GM18873 (cell line): ENCODE data around the gene VPS4A.
"Not testable (repeated sequence)": the region's sequence is repeated elsewhere in the genome, so short reads cannot be mapped to it uniquely, and the experiment has no call there.

Source experiments
- ATAC-seq: cut with Tn5 transposase; IDR thresholded peaks from one replicate; pipeline ENCODE4 v1.9.1; 2021; ENCODE audit warnings: mild to moderate bottlenecking, moderate library complexity, moderate number of reproducible peaks; ENCODE audit not compliant: unreplicated experiment, low FRiP score

VPS4A gene

GRCh38 chr16:69326172-69326873 lies 15.2 kb downstream of the VPS4A start:
- ATAC-seq, result no peak

GRCh38 chr16:69327585-69328310 lies 16.6 kb downstream of the VPS4A start:
- no peak for ATAC-seq

- no peak for ATAC-seq
These were observed 17.7 kb downstream of the VPS4A start for GRCh38 chr16:69328854-69329316.

- ATAC-seq, result peak; percentile 32
These were observed 18.5 kb downstream of the VPS4A start for GRCh38 chr16:69329369-69330285.

GRCh38 chr16:69330286-69331109 lies 19.3 kb downstream of the VPS4A start, which contains the start of gene PDF:
TSS of gene PDF (minus strand) at chr16:69330588. CDS start at chr16:69330570, 18 bp downstream.
- ATAC-seq, result peak; percentile 75

- ATAC-seq, result no peak
These were observed 23.5 kb downstream of the VPS4A start for GRCh38 chr16:69334696-69335095.

- ATAC-seq, result no peak
These were observed 27.6 kb downstream of the VPS4A start for GRCh38 chr16:69338557-69339288.

GRCh38 chr16:69339289-69340094 lies 28.3 kb downstream of the VPS4A start, which contains the start of the genes COG8 and NIP7:
TSS of gene COG8 (minus strand) at chr16:69339564. CDS start at chr16:69339552, 12 bp downstream.
TSS of gene NIP7 (plus strand) at chr16:69339772. CDS start at chr16:69339830, 58 bp downstream.
- peak; percentile 80 for ATAC-seq

GRCh38 chr16:69340095-69340644 lies 29.0 kb downstream of the VPS4A start:
- ATAC-seq, result no peak

GRCh38 chr16:69344171-69344570 lies 33.0 kb downstream of the VPS4A start:
- ATAC-seq, result no peak

GRCh38 chr16:69345923-69346322 lies 34.8 kb downstream of the VPS4A start:
- ATAC-seq, result no peak

GRCh38 chr16:69346683-69347082 lies 35.5 kb downstream of the VPS4A start:
- no peak for ATAC-seq

GRCh38 chr16:69348222-69348621 lies 37.1 kb downstream of the VPS4A start:
- ATAC-seq, result no peak

GRCh38 chr16:69349536-69349935 lies 38.4 kb downstream of the VPS4A start:
- ATAC-seq, result no peak

- ATAC-seq, result no peak
These were observed 39.5 kb downstream of the VPS4A start for GRCh38 chr16:69350536-69351133.

GRCh38 chr16:69351309-69352027 lies 40.3 kb downstream of the VPS4A start, which contains the start of gene TMED6:
TSS of gene TMED6 (minus strand) at chr16:69351786. CDS start at chr16:69351753, 33 bp downstream.
- no peak for ATAC-seq

GRCh38 chr16:69360070-69360469 lies 48.9 kb downstream of the VPS4A start:
- ATAC-seq, result not testable (repeated sequence)
